Measurements from ENCODE around the gene MAP3K14.

GRCh38 chr17:45223539-45224528 lies 93.0 kb downstream of the MAP3K14 start:
- no peak for TF ChIP-seq RAD21 (IDR thresholded peaks at IDR 0.05)
- TF ChIP-seq, protein P1, sequence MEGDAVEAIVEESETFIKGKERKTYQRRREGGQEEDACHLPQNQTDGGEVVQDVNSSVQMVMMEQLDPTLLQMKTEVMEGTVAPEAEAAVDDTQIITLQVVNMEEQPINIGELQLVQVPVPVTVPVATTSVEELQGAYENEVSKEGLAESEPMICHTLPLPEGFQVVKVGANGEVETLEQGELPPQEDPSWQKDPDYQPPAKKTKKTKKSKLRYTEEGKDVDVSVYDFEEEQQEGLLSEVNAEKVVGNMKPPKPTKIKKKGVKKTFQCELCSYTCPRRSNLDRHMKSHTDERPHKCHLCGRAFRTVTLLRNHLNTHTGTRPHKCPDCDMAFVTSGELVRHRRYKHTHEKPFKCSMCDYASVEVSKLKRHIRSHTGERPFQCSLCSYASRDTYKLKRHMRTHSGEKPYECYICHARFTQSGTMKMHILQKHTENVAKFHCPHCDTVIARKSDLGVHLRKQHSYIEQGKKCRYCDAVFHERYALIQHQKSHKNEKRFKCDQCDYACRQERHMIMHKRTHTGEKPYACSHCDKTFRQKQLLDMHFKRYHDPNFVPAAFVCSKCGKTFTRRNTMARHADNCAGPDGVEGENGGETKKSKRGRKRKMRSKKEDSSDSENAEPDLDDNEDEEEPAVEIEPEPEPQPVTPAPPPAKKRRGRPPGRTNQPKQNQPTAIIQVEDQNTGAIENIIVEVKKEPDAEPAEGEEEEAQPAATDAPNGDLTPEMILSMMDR (IDR thresholded peaks at IDR 0.05; ENCODE audit: low read depth, low read length, missing input control) = no peak
- TF ChIP-seq, protein P2, sequence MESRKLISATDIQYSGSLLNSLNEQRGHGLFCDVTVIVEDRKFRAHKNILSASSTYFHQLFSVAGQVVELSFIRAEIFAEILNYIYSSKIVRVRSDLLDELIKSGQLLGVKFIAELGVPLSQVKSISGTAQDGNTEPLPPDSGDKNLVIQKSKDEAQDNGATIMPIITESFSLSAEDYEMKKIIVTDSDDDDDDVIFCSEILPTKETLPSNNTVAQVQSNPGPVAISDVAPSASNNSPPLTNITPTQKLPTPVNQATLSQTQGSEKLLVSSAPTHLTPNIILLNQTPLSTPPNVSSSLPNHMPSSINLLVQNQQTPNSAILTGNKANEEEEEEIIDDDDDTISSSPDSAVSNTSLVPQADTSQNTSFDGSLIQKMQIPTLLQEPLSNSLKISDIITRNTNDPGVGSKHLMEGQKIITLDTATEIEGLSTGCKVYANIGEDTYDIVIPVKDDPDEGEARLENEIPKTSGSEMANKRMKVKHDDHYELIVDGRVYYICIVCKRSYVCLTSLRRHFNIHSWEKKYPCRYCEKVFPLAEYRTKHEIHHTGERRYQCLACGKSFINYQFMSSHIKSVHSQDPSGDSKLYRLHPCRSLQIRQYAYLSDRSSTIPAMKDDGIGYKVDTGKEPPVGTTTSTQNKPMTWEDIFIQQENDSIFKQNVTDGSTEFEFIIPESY (IDR thresholded peaks at IDR 0.05) = no peak
- TF ChIP-seq, protein P3, sequence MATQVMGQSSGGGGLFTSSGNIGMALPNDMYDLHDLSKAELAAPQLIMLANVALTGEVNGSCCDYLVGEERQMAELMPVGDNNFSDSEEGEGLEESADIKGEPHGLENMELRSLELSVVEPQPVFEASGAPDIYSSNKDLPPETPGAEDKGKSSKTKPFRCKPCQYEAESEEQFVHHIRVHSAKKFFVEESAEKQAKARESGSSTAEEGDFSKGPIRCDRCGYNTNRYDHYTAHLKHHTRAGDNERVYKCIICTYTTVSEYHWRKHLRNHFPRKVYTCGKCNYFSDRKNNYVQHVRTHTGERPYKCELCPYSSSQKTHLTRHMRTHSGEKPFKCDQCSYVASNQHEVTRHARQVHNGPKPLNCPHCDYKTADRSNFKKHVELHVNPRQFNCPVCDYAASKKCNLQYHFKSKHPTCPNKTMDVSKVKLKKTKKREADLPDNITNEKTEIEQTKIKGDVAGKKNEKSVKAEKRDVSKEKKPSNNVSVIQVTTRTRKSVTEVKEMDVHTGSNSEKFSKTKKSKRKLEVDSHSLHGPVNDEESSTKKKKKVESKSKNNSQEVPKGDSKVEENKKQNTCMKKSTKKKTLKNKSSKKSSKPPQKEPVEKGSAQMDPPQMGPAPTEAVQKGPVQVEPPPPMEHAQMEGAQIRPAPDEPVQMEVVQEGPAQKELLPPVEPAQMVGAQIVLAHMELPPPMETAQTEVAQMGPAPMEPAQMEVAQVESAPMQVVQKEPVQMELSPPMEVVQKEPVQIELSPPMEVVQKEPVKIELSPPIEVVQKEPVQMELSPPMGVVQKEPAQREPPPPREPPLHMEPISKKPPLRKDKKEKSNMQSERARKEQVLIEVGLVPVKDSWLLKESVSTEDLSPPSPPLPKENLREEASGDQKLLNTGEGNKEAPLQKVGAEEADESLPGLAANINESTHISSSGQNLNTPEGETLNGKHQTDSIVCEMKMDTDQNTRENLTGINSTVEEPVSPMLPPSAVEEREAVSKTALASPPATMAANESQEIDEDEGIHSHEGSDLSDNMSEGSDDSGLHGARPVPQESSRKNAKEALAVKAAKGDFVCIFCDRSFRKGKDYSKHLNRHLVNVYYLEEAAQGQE (IDR thresholded peaks at IDR 0.05) = no peak
- TF ChIP-seq TAF1 (conservative IDR thresholded peaks at IDR 0.05) = no peak
- no peak for TF ChIP-seq YY1 (IDR thresholded peaks at IDR 0.05)
- TF ChIP-seq, protein P4, sequence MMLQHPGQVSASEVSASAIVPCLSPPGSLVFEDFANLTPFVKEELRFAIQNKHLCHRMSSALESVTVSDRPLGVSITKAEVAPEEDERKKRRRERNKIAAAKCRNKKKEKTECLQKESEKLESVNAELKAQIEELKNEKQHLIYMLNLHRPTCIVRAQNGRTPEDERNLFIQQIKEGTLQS (IDR thresholded peaks at IDR 0.05) = no peak
- no peak for TF ChIP-seq EGR1 (IDR thresholded peaks at IDR 0.05; ENCODE audit: low read depth in 2 of 2)
- no peak for TF ChIP-seq SP1 (IDR thresholded peaks at IDR 0.05)
- no peak for TF ChIP-seq GABPA (IDR thresholded peaks at IDR 0.05 in 1 of 2, conservative IDR thresholded peaks at IDR 0.05 in 1 of 2)
- TF ChIP-seq MAX (IDR thresholded peaks at IDR 0.05) = no peak

Measured in liver (tissue), 3 donors.